PFSK-1 (cell line): ENCODE data around the gene FNDC3A.

Experiments used
- FOXP2 ChIP-seq: optimal IDR thresholded peaks from 2 replicates; pipeline ENCODE3; 2011; ENCODE audit warnings: borderline replicate concordance, control low read depth, inconsistent platforms; ENCODE audit not compliant: insufficient read depth; ENCODE audit errors: extremely low read length, extremely low read depth
- POLR2AphosphoS5 ChIP-seq: IDR thresholded peaks from 2 replicates; pipeline ENCODE4 v1.6.1; 2012; ENCODE audit warnings: low read depth, mild to moderate bottlenecking, control low read depth, low read length, moderate library complexity
- REST ChIP-seq, 2 experiments: IDR thresholded peaks; 2 replicates each; pipeline versions ENCODE4 v1.6.1 to v1.8.0; 2011 to 2012; ENCODE audit warnings: low read depth in 2 of 2, low read length in 2 of 2, control low read depth in 1 of 2, inconsistent platforms in 1 of 2, mild to moderate bottlenecking in 1 of 2, moderate library complexity in 1 of 2; ENCODE audit not compliant: insufficient read depth in 1 of 2
- SIN3A ChIP-seq: IDR thresholded peaks from 2 replicates; pipeline ENCODE4 v1.6.1; 2012; ENCODE audit warnings: mild to moderate bottlenecking, low read length, moderate library complexity, borderline replicate concordance; ENCODE audit not compliant: insufficient read depth
- TAF1 ChIP-seq: IDR thresholded peaks from 2 replicates; pipeline ENCODE4 v1.6.1; 2012; ENCODE audit warnings: low read length, control low read depth, borderline replicate concordance; ENCODE audit not compliant: insufficient read depth

FNDC3A gene

GRCh38 chr13:49140910-49141611, 165.3 kb downstream of the FNDC3A start:
- TF ChIP-seq SIN3A (no peak), FOXP2 (no peak), POLR2AphosphoS5 (no peak)

DNA sequence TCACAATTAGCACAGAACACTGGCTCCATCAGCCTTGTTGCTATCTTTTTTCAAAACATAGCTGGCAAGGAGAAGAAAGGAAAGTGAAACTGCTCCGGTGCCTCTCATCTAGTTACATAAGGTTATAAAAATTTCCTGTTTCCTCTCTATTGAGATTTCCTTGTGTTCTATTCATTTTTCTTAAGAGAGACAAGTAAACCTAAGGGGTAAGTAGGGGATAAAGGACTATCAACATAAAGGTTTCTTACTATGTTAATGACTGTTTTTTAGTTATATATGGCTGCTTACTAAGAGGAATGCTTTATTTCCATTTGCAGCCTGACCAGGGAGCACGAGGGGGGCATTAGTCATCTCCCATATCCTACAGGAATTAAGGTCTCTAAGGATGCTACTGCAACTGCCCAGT, 171.2 kb downstream of the FNDC3A start:
- TF ChIP-seq SIN3A (no peak), FOXP2 (no peak), REST (IDR thresholded peaks at IDR 0.05; ENCODE audit: insufficient read depth in 1 of 2, low read depth in 2 of 2, low read length in 2 of 2) (no peak), TAF1 (no peak), POLR2AphosphoS5 (no peak)

DNA sequence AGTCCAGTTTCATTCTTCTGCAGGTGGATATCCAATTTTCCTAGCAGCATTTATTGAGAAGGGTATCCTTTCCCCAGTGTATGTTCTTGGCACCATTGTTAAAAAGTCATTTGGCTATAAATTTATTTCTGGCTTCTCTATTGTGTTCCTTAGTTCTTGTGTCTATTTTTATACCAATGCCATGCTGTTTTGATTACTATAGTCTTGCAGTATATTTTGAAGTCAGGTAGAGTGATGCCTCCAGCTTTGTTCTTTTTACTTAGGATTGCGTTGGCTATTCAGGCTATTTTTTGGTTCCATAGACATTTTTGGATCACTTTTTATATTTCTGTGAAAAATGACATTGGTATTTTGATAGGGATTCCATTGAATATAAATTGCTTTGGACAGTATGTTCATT, 172.7 kb downstream of the FNDC3A start:
- TF ChIP-seq POLR2AphosphoS5: no peak

DNA sequence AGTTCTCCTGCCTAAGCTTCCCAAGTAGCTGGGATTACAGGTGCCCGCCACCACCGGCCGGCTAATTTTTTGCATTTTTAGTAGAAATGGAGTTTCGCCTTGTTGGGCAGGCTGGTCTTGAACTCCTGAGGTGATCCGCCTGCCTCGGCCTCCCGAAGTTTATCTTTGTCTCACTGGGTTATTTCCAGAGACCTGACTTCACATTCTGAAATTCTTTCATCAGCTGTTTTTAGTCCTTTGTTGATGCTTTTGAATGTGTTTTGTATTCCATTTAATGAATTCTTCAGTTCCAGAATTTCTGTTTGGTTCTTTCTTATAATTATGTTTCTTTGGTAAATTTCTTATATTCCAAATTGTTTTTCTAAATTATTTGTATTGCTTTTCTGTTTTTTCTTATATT, 189.0 kb downstream of the FNDC3A start:
- no peak for TF ChIP-seq SIN3A
- TF ChIP-seq TAF1: no peak
- no peak for TF ChIP-seq POLR2AphosphoS5
- no peak for TF ChIP-seq FOXP2
- no peak for TF ChIP-seq REST (IDR thresholded peaks at IDR 0.05; ENCODE audit: insufficient read depth in 1 of 2, low read depth in 2 of 2, low read length in 2 of 2)

DNA sequence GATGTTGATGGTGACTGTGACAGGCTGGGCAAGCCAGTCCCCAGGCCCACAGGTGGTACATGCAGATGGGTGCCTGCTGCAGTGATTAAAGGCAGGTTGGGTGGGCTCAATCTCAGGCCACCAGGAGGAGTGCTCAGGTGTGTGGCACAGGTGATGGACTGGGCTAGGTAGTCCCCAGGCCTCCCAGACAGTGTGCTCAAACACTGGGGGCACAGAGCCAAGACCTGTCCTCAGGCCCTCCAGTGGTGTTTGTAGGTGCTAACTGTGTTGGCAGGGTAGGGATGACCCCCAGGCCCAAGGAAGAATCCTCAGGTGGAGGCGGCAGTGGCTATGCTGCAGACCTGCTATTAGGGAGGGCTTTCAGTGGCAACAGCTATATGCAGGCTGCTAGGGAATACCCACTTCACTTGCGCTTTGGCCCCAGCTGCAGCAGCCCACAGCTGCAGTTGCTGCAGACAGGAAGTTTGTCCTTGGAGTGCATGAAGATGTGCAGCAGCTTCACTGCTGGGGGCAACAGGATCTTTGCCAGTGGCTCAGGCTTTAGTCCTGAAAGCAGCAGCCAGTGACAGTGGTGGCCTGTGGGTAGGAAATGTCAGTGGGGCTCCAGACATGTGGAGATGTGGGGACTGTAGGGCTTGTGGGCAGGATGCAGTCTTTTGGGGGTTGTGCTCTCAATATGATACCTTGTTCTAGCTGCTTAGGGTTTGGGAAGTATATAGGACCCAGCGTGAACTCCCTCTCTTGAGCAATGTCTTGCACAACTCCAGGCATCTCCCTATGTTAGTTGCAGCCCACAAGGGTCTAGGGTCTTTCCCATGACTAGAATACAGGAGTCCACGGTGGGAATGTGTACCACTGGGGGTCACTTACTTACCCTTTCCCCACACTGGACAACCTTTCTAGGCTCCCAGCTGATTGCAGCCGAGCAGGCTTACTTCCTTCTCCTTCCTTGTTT, 190.4 kb downstream of the FNDC3A start:
- no peak for TF ChIP-seq SIN3A
- TF ChIP-seq REST (IDR thresholded peaks at IDR 0.05; ENCODE audit: insufficient read depth in 1 of 2, low read depth in 2 of 2, low read length in 2 of 2): no peak
- no peak for TF ChIP-seq TAF1
- no peak for TF ChIP-seq FOXP2
- no peak for TF ChIP-seq POLR2AphosphoS5

GRCh38 chr13:49171359-49171758, 195.6 kb downstream of the FNDC3A start:
- TF ChIP-seq POLR2AphosphoS5: no peak
